Keratinocyte (primary cell): Measurements from ENCODE around the gene UTP11. TPM values are rescaled to one million over a fixed set of nuclear protein-coding genes. Genes with fewer than 3 reads are reported as not detected.

Experiments used
- DNase-seq: peaks from one replicate; pipeline ENCODE4 v3.0.0-alpha.2; 2011; ENCODE audit warnings: low read depth, missing footprints, low spot score
- FAIRE-seq: peaks from 2 replicates; lab custom pipeline; 2011; peaks lifted over from hg19 to GRCh38; lab: Jason Lieb, UNC
- H2AFZ ChIP-seq: 2 replicates; pipeline ENCODE4 v1.6.0; 2012; ENCODE audit warnings: low read length, control low read depth, inconsistent platforms; ENCODE audit not compliant: control insufficient read depth
- H3K27ac ChIP-seq: 2 replicates; pipeline ENCODE4 v1.5.1; 2011; ENCODE audit warnings: low read length; ENCODE audit not compliant: control insufficient read depth, insufficient read depth
- H3K27me3 ChIP-seq: 3 replicates; pipeline ENCODE4 v1.6.0; 2011; ENCODE audit warnings: low read length; ENCODE audit not compliant: control insufficient read depth, insufficient read depth; ENCODE audit errors: extremely low read depth
- H3K36me3 ChIP-seq, 2 experiments: 2 replicates in 1 of 2; 3 replicates in 1 of 2; pipeline ENCODE4 v1.5.1; 2011; ENCODE audit warnings: low read length in 2 of 2, mild to moderate bottlenecking in 1 of 2; ENCODE audit not compliant: control insufficient read depth in 2 of 2, insufficient read depth in 2 of 2; ENCODE audit errors: extremely low read depth in 1 of 2
- H3K4me1 ChIP-seq: 3 replicates; pipeline ENCODE4 v1.5.1; 2011; ENCODE audit warnings: low read length; ENCODE audit not compliant: control insufficient read depth, insufficient read depth; ENCODE audit errors: extremely low read depth
- H3K4me2 ChIP-seq: 3 replicates; pipeline ENCODE4 v1.6.0; 2011; ENCODE audit warnings: low read depth, low read length; ENCODE audit not compliant: control insufficient read depth, insufficient read depth; ENCODE audit errors: extremely low read depth
- H3K4me3 ChIP-seq, 3 experiments: fragments of 200-600 bp in 1 of 3; sonication (generic) in 1 of 3; 2 replicates in 2 of 3; 3 replicates in 1 of 3; pipeline ENCODE4 v1.5.1; 2011 to 2016; ENCODE audit warnings: low read length in 3 of 3, mild to moderate bottlenecking in 3 of 3, control low read depth in 2 of 3, inconsistent platforms in 1 of 3, low read depth in 1 of 3, mixed read lengths in 1 of 3, mixed run types in 1 of 3, moderate library complexity in 1 of 3; ENCODE audit not compliant: control insufficient read depth in 2 of 3, insufficient read depth in 2 of 3; ENCODE audit errors: extremely low read depth in 1 of 3
- H3K79me2 ChIP-seq: 2 replicates; pipeline ENCODE4 v1.6.0; 2012; ENCODE audit warnings: low read length; ENCODE audit not compliant: control insufficient read depth, insufficient read depth
- H3K9ac ChIP-seq: 3 replicates; pipeline ENCODE4 v1.6.0; 2011; ENCODE audit warnings: low read length; ENCODE audit not compliant: control insufficient read depth, insufficient read depth; ENCODE audit errors: extremely low read depth
- H3K9me1 ChIP-seq: 3 replicates; pipeline ENCODE4 v1.6.0; 2011; ENCODE audit warnings: low read length; ENCODE audit not compliant: control insufficient read depth, insufficient read depth; ENCODE audit errors: extremely low read depth
- H3K9me3 ChIP-seq: 2 replicates; pipeline ENCODE4 v1.5.1; 2012; ENCODE audit warnings: low read depth, low read length; ENCODE audit not compliant: control insufficient read depth
- H4K20me1 ChIP-seq: 3 replicates; pipeline ENCODE4 v1.6.0; 2011; ENCODE audit warnings: low read length; ENCODE audit not compliant: control insufficient read depth, insufficient read depth; ENCODE audit errors: extremely low read depth
- EZH2 ChIP-seq: IDR thresholded peaks from one replicate; pipeline ENCODE4 v1.6.1; 2012; ENCODE audit warnings: inconsistent platforms, mild to moderate bottlenecking, low read length, moderate library complexity
- dilution Hi-C: fragments of 300-500 bp; cut with MboI; formaldehyde crosslinking; loops from one replicate; pipeline ENCODE4 v1.7.0; 2020; ENCODE audit warnings: low sequenced_read_pairs; ENCODE audit not compliant: extremely low pct_ligation_motif_present
- polyA plus RNA-seq, 5 experiments: library from polyadenylated mRNA; depleted of rRNA in 3 of 5; stranded (reverse) in 3 of 5; stranded (forward) in 1 of 5; unstranded in 1 of 5; fragments of >200 nt; gene quantifications; 1 replicate in 1 of 5; 2 replicates in 3 of 5; 3 replicates in 1 of 5; pipeline versions ENCODE4 v1.2.1 to v1.2.3, GENCODE V29; 2011 to 2012; ENCODE audit warnings: missing spikeins in 2 of 5, low read depth in 1 of 5, low replicate concordance in 1 of 5
- TF ChIP-seq, protein P1 (sequence below), 3 experiments: IDR thresholded peaks in 1 of 3; conservative IDR thresholded peaks in 1 of 3; optimal IDR thresholded peaks in 1 of 3; 2 replicates in 2 of 3; 3 replicates in 1 of 3; pipeline versions ENCODE3 to v1.5.1; 2011; ENCODE audit warnings: low read length in 3 of 3, mild to moderate bottlenecking in 3 of 3, moderate library complexity in 2 of 3, control low read depth in 1 of 3, inconsistent platforms in 1 of 3; ENCODE audit not compliant: insufficient read depth in 2 of 3; ENCODE audit errors: extremely low read depth in 1 of 3

The UTP11 gene
- polyA plus RNA-seq, 1 donor (not counting 4 experiments of a cell fraction or from before 2014, with no cell fraction given): 50.0 TPM

DNA sequence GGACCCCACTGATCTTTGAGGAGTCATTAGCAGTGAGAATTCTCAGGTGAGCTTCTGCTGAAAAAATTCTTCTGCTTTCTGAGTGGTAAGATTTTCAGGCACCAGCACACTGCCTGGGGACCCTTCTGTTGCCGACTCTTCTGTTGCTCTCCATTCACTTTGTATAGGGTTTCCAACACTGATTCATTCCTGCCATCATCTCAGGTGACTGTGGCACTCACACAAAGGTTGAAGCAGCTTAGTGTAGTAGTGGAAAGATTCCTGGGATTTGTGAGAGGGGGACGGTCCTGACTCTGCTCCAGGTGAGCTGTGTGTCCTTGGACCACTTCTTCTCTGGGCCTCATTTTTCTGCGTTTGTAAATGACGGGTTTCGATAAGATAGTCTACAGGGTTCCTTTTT, 9.4 kb downstream of the UTP11 start:
- Histone ChIP-seq H2AFZ (no peak overlapping the region), H3K9me3 (no peaks in the 10 kb centered on the region)

GRCh38 chr1:38022810-38023209, 10.3 kb downstream of the UTP11 start:
- H3K79me2 ChIP-seq: peaks cover 6% of the 10 kb centered on the region
- peaks cover 32% of the 10 kb centered on the region for H3K4me1 ChIP-seq
- no peak overlapping the region for H2AFZ ChIP-seq
- no peak for DNase-seq
- dilution Hi-C loops: no loop called here
- H3K9me3 ChIP-seq: no peaks in the 10 kb centered on the region
- FAIRE-seq: no peak
- TF ChIP-seq EZH2: no peak
- TF ChIP-seq, protein P1, sequence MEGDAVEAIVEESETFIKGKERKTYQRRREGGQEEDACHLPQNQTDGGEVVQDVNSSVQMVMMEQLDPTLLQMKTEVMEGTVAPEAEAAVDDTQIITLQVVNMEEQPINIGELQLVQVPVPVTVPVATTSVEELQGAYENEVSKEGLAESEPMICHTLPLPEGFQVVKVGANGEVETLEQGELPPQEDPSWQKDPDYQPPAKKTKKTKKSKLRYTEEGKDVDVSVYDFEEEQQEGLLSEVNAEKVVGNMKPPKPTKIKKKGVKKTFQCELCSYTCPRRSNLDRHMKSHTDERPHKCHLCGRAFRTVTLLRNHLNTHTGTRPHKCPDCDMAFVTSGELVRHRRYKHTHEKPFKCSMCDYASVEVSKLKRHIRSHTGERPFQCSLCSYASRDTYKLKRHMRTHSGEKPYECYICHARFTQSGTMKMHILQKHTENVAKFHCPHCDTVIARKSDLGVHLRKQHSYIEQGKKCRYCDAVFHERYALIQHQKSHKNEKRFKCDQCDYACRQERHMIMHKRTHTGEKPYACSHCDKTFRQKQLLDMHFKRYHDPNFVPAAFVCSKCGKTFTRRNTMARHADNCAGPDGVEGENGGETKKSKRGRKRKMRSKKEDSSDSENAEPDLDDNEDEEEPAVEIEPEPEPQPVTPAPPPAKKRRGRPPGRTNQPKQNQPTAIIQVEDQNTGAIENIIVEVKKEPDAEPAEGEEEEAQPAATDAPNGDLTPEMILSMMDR (optimal IDR thresholded peaks at IDR 0.05 in 1 of 3, IDR thresholded peaks at IDR 0.05 in 1 of 3, conservative IDR thresholded peaks at IDR 0.05 in 1 of 3; ENCODE audit: extremely low read depth in 1 of 3, insufficient read depth in 2 of 3, low read length in 3 of 3): no peak
- H3K27ac ChIP-seq: no peak overlapping the region
- no peak overlapping the region for H3K9ac ChIP-seq
- no peak overlapping the region for H3K4me3 ChIP-seq
- H4K20me1 ChIP-seq: peaks cover 4% of the 10 kb centered on the region
- peaks cover 21 to 33% of the 10 kb centered on the region in 2 experiments for H3K36me3 ChIP-seq
- no peaks in the 10 kb centered on the region for H3K9me1 ChIP-seq
- H3K27me3 ChIP-seq: no peaks in the 10 kb centered on the region
- H3K4me2 ChIP-seq: no peak overlapping the region

More for the DNA sequence above, 9.4 kb downstream of the UTP11 start:
- Histone ChIP-seq H3K9ac (no peak overlapping the region), H3K4me3 (no peak overlapping the region), H3K79me2 (peaks cover 10% of the 10 kb centered on the region), H3K4me2 (no peak overlapping the region), H3K9me1 (no peaks in the 10 kb centered on the region), H4K20me1 (no peaks in the 10 kb centered on the region), H3K27ac (no peak overlapping the region), H3K27me3 (no peaks in the 10 kb centered on the region), H3K36me3 (peaks cover 21 to 35% of the 10 kb centered on the region in 2 experiments), H3K4me1 (peaks cover 25% of the 10 kb centered on the region)
- FAIRE-seq: no peak
- dilution Hi-C loops: no loop called here
- no peak for DNase-seq
- TF ChIP-seq EZH2: no peak
- TF ChIP-seq, protein P1 (optimal IDR thresholded peaks at IDR 0.05 in 1 of 3, IDR thresholded peaks at IDR 0.05 in 1 of 3, conservative IDR thresholded peaks at IDR 0.05 in 1 of 3; ENCODE audit: extremely low read depth in 1 of 3, insufficient read depth in 2 of 3, low read length in 3 of 3): no peak
